Measurements from ENCODE around the gene SLC35E4.
A peak's percentile ranks its signal among the peaks of the same experiment; 100 is the strongest.
"Not testable (repeated sequence)": the region's sequence is repeated elsewhere in the genome, so short reads cannot be mapped to it uniquely, and the experiment has no call there.

The SLC35E4 gene

GRCh38 chr22:30626413-30626812 is 9.2 kb upstream of the SLC35E4 start:
- no peak overlapping the region for H3K4me3 ChIP-seq (replicated peaks; ENCODE audit: low read depth, low read length)
- no peak for DNase-seq (ENCODE audit: low read depth)
- TF ChIP-seq, protein P1, sequence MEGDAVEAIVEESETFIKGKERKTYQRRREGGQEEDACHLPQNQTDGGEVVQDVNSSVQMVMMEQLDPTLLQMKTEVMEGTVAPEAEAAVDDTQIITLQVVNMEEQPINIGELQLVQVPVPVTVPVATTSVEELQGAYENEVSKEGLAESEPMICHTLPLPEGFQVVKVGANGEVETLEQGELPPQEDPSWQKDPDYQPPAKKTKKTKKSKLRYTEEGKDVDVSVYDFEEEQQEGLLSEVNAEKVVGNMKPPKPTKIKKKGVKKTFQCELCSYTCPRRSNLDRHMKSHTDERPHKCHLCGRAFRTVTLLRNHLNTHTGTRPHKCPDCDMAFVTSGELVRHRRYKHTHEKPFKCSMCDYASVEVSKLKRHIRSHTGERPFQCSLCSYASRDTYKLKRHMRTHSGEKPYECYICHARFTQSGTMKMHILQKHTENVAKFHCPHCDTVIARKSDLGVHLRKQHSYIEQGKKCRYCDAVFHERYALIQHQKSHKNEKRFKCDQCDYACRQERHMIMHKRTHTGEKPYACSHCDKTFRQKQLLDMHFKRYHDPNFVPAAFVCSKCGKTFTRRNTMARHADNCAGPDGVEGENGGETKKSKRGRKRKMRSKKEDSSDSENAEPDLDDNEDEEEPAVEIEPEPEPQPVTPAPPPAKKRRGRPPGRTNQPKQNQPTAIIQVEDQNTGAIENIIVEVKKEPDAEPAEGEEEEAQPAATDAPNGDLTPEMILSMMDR (IDR thresholded peaks at IDR 0.05; ENCODE audit: low read length, missing control alignments): no peak

- no peak overlapping the region for H3K4me3 ChIP-seq (replicated peaks; ENCODE audit: low read depth, low read length)
- peak; percentile 16 for DNase-seq (ENCODE audit: low read depth)
- TF ChIP-seq, protein P1 (IDR thresholded peaks at IDR 0.05; ENCODE audit: low read length, missing control alignments): no peak
These were observed 8.1 kb upstream of the SLC35E4 start for GRCh38 chr22:30627471-30627870.

- H3K4me3 ChIP-seq (replicated peaks; ENCODE audit: low read depth, low read length): no peak overlapping the region
- no peak for DNase-seq (ENCODE audit: low read depth)
- TF ChIP-seq, protein P1 (IDR thresholded peaks at IDR 0.05; ENCODE audit: low read length, missing control alignments): no peak
These were observed 7.1 kb upstream of the SLC35E4 start for GRCh38 chr22:30628491-30628890.

DNA sequence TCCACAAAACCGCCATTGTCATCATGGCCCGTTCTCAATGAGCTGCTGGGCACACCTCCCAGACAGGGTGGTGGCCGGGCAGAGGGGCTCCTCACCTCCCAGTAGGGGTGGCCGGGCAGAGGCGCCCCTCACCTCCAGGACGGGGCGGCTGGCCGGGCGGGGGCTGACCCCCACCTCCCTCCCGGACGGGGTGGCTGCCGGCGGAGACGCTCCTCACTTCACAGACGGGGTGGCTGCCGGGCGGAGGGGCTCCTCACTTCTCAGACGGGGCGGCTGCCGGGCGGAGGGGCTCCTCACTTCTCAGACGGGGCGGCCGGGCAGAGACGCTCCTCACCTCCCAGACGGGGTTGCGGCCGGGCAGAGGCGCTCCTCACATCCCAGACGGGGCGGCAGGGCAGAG is 4.1 kb upstream of the SLC35E4 start:
- DNase-seq (ENCODE audit: low read depth); H3K4me3 ChIP-seq (replicated peaks; ENCODE audit: low read depth, low read length): not testable (repeated sequence)

- TF ChIP-seq, protein P1 (IDR thresholded peaks at IDR 0.05; ENCODE audit: low read length, missing control alignments): peak; percentile 95
- peak; percentile 89 for DNase-seq (ENCODE audit: low read depth)
- peak overlapping the region; percentile 47 for H3K4me3 ChIP-seq (replicated peaks; ENCODE audit: low read depth, low read length)
These were observed 929 bp upstream of the SLC35E4 start for GRCh38 chr22:30634471-30635233.

DNA sequence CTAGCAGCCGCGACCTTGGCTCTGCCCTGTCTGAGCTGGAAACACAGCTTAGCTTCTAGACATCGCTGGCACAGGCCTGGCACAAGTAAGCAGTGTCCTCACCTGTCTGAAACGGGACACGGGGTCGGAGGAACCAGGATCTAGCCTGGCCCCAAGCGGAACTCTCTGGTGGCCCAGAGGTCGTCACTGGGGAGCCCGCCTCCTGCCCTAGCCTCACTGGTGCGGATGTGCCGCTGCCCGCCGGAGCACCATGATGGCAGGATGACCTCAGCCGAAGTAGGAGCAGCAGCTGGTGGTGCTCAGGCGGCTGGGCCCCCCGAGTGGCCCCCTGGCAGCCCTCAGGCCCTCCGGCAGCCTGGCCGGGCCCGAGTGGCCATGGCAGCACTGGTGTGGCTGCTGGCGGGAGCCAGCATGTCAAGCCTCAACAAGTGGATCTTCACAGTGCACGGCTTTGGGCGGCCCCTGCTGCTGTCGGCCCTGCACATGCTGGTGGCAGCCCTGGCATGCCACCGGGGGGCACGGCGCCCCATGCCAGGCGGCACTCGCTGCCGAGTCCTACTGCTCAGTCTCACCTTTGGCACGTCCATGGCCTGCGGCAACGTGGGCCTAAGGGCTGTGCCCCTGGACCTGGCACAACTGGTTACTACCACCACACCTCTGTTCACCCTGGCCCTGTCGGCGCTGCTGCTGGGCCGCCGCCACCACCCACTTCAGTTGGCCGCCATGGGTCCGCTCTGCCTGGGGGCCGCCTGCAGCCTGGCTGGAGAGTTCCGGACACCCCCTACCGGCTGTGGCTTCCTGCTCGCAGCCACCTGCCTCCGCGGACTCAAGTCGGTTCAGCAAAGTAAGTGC is 871 bp downstream of the SLC35E4 start:
- H3K4me3 ChIP-seq (replicated peaks; ENCODE audit: low read depth, low read length): peak overlapping the region; percentile 62
- DNase-seq (ENCODE audit: low read depth): no peak
- TF ChIP-seq, protein P1 (IDR thresholded peaks at IDR 0.05; ENCODE audit: low read length, missing control alignments): no peak

DNA sequence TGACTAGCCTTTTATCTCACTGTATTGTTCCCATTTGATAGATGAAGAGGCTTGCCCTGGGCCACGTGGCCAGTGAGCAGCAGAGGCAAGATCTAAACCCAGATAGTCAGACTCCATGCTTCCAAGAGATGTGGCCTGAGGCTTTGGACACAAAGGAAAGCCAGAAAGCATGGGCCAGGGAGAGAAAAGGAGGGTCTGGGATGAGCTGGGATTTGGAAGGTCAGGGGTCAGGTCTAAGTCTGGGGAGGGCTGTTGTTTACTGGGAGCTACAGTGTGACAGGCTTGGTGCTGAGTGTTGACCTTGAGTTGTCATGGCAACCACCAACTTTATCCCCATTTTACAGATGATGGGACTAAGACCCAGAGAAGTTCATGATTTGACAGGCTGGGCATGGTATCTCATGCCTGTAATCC is 2.1 kb downstream of the SLC35E4 start:
- DNase-seq (ENCODE audit: low read depth): no peak
- H3K4me3 ChIP-seq (replicated peaks; ENCODE audit: low read depth, low read length): peak overlapping the region; percentile 14
- TF ChIP-seq, protein P1 (IDR thresholded peaks at IDR 0.05; ENCODE audit: low read length, missing control alignments): no peak
